MM.1S (cell line): ENCODE results near the gene MFSD6.
"Not testable (repeated sequence)": the region's sequence is repeated elsewhere in the genome, so short reads cannot be mapped to it uniquely, and the experiment has no call there.

Source experiments
- CTCF ChIP-seq: fragments of 300-600 bp; sonication (generic); IDR thresholded peaks from 2 replicates; pipeline ENCODE4 v1.5.1; 2016; ENCODE audit warnings: antibody characterized with exemption, low read length, mixed read lengths
- EZH2 ChIP-seq: fragments of 300-600 bp; sonication (generic); optimal IDR thresholded peaks from 2 replicates; pipeline ENCODE3; 2017; ENCODE audit warnings: low read depth, mild to moderate bottlenecking, antibody characterized with exemption, low read length, mixed read lengths

DNA sequence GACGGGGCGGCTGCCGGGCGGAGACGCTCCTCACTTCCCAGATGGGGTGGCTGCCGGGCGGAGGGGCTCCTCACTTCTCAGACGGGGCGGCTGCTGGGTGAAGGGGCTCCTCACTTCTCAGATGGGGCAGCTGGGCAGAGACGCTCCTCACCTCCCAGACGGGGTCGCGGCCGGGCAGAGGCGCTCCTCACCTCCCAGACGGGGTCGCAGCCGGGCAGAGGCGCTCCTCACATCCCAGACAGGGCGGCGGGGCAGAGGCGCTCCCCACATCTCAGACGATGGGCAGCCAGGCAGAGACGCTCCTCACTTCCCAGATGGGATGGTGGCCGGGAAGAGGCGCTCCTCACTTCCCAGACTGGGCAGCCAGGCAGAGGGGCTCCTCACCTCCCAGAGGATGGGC lies 22.7 kb downstream of the MFSD6 start:
- TF ChIP-seq EZH2, CTCF: not testable (repeated sequence)
